HepG2 (cell line): ENCODE results near the gene SP9. TPM values are rescaled to one million over a fixed set of nuclear protein-coding genes. Genes with fewer than 3 reads are reported as not detected.
A peak's percentile ranks its signal among the peaks of the same experiment; 100 is the strongest.

Experiments used
- CBX2 ChIP-seq, 2 experiments: fragments of 200-600 bp in 1 of 2; sonication (generic); formaldehyde crosslinking in 1 of 2; IDR thresholded peaks; 2 replicates each; pipeline versions ENCODE4 v1.7.0 to v1.8.1; 2018 to 2022; ENCODE audit warnings: low read depth in 2 of 2, low read length in 1 of 2, mild to moderate bottlenecking in 1 of 2, missing genetic modification reagents in 1 of 2
- DPF2 ChIP-seq: sonication (generic); formaldehyde crosslinking; IDR thresholded peaks from 2 replicates; pipeline ENCODE4 v1.4.0; 2020; ENCODE audit warnings: mild to moderate bottlenecking, low read depth, missing genetic modification reagents, borderline replicate concordance
- GABPA ChIP-seq, 2 experiments: IDR thresholded peaks; 2 replicates each; pipeline ENCODE4 v1.6.1; 2011 to 2016; ENCODE audit warnings: low read depth in 2 of 2, low read length in 1 of 2, missing biosample characterization in 1 of 2, missing genetic modification characterization in 1 of 2
- HMG20A ChIP-seq: IDR thresholded peaks from 2 replicates; pipeline ENCODE4 v1.6.1; 2016; ENCODE audit warnings: borderline replicate concordance
- HNF4A ChIP-seq: sonication (generic); formaldehyde crosslinking; IDR thresholded peaks from 2 replicates; pipeline ENCODE4 v1.4.0; 2020; ENCODE audit warnings: missing genetic modification reagents
- MEF2D ChIP-seq: sonication (generic); formaldehyde crosslinking; IDR thresholded peaks from 2 replicates; pipeline ENCODE4 v1.5.1; 2020; ENCODE audit warnings: mild to moderate bottlenecking, missing genetic modification reagents
- MXD4 ChIP-seq: IDR thresholded peaks from 2 replicates; pipeline ENCODE4 v1.6.1; 2016; ENCODE audit warnings: mild to moderate bottlenecking, missing biosample characterization, missing genetic modification reagents
- RXRA ChIP-seq: sonication (generic); formaldehyde crosslinking; IDR thresholded peaks from 2 replicates; pipeline ENCODE4 v1.5.1; 2020; ENCODE audit warnings: missing genetic modification reagents
- XRCC5 ChIP-seq: fragments of 200-400 bp; formaldehyde crosslinking; optimal IDR thresholded peaks from 2 replicates; pipeline ENCODE3; 2017; ENCODE audit warnings: mild to moderate bottlenecking, low read length
- ZNF224 ChIP-seq: sonication (generic); formaldehyde crosslinking; IDR thresholded peaks from 2 replicates; pipeline ENCODE4 v1.5.0; 2020; ENCODE audit warnings: mild to moderate bottlenecking, missing genetic modification reagents
- ZNF234 ChIP-seq: sonication (generic); formaldehyde crosslinking; conservative IDR thresholded peaks from 2 replicates; pipeline ENCODE4 v1.5.1; 2020; ENCODE audit warnings: mild to moderate bottlenecking, missing genetic modification reagents
- polyA plus RNA-seq, 8 experiments: library from polyadenylated mRNA; depleted of rRNA in 3 of 8; stranded (reverse) in 7 of 8; unstranded in 1 of 8; fragments of >200 nt; fragmentation: Illumina TruSeq in 4 of 8; extraction: Trizol in 4 of 8; gene quantifications; 2 replicates each; pipeline versions ENCODE4 v1.2.1 to v1.2.3, GENCODE V29; 2011 to 2016; ENCODE audit warnings: low read depth in 4 of 8, missing spikeins in 1 of 8, mixed read lengths in 1 of 8; ENCODE audit not compliant: insufficient read depth in 1 of 8
- total RNA-seq, 5 experiments: library from RNA; depleted of rRNA; stranded (reverse); fragments of >200 nt; fragmentation: Illumina TruSeq; extraction: Trizol; gene quantifications; 2 replicates each; pipeline ENCODE4 v1.2.3, GENCODE V29; 2016; ENCODE audit warnings: low read depth in 1 of 5
- TF ChIP-seq, protein P1 (sequence below): sonication (generic); formaldehyde crosslinking; IDR thresholded peaks from 2 replicates; pipeline ENCODE4 v1.8.1; 2023; ENCODE audit warnings: mild to moderate bottlenecking, missing genetic modification reagents
- TF ChIP-seq, protein P2 (sequence below): sonication (generic); formaldehyde crosslinking; IDR thresholded peaks from 2 replicates; pipeline ENCODE4 v1.4.0; 2020; ENCODE audit warnings: missing genetic modification reagents

Gene SP9
- total and polyA plus RNA-seq, 2 of the 13 experiments (the other 11 are each of a cell fraction or from before 2014, with no cell fraction given) = not detected

DNA sequence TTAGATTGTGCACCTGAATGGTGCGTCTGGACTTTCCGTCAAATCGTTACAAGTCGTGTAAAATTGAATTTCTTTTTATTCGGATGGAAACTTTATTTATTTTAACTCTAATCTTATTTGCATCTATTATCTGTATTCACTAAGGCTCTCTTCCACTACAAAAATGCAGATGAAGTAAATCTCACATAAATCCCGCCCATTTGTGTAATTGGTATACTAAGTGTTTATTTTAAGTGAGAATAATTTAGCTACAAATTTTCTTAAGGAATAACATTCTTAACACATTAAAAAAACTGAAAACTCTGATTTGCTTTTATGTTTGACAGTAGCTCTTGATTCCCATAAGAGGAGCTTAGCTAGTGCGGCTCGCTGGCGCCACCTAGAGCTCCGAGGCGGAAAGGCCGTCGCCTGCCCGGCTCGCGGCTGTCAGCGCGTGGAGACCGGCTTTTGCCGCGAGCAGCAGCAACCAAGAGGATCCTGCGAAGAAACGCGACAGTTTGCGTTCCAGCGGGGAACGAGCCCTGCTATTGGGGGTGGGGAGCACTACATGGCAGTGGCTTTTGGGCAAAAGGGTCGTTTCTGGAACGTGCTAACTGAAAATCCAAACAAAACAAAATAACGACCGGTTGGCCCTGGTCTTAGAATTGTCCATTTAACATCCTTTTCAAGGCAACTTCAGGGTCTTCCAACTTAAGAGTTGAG lies 6.7 kb downstream of the SP9 start (continued):
- TF ChIP-seq DPF2 (CRISPR knock-in tag) (no peak), XRCC5 (peak; percentile 85), HNF4A (CRISPR knock-in tag) (no peak), RXRA (CRISPR knock-in tag) (0 out of 2 replicates have a peak, but pooled peaks have one; percentile 34), HMG20A (CRISPR knock-in tag) (no peak; the same call in 1 of the 2 replicates), ZNF224 (no peak), MXD4 (CRISPR knock-in tag) (peak; percentile 83), CBX2 (IDR thresholded peaks at IDR 0.05; ENCODE audit: low read depth, low read length) (peak; percentile 98), CBX2 (CRISPR knock-in tag; IDR thresholded peaks at IDR 0.05; ENCODE audit: low read depth) (peak; percentile 100), ZNF234 (no peak), MEF2D (no peak), GABPA (IDR thresholded peaks at IDR 0.05; ENCODE audit: low read depth, low read length) (no peak), GABPA (CRISPR knock-in tag; IDR thresholded peaks at IDR 0.05; ENCODE audit: low read depth) (no peak)
- TF ChIP-seq, protein P1, sequence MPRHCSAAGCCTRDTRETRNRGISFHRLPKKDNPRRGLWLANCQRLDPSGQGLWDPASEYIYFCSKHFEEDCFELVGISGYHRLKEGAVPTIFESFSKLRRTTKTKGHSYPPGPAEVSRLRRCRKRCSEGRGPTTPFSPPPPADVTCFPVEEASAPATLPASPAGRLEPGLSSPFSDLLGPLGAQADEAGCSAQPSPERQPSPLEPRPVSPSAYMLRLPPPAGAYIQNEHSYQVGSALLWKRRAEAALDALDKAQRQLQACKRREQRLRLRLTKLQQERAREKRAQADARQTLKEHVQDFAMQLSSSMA (CRISPR knock-in tag) = no peak
- TF ChIP-seq, protein P2, sequence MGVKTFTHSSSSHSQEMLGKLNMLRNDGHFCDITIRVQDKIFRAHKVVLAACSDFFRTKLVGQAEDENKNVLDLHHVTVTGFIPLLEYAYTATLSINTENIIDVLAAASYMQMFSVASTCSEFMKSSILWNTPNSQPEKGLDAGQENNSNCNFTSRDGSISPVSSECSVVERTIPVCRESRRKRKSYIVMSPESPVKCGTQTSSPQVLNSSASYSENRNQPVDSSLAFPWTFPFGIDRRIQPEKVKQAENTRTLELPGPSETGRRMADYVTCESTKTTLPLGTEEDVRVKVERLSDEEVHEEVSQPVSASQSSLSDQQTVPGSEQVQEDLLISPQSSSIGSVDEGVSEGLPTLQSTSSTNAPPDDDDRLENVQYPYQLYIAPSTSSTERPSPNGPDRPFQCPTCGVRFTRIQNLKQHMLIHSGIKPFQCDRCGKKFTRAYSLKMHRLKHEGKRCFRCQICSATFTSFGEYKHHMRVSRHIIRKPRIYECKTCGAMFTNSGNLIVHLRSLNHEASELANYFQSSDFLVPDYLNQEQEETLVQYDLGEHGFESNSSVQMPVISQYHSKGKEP (CRISPR knock-in tag) = no peak
